ENCODE results near the gene TAF15.

Gene TAF15

GRCh38 chr17:35808962-35809854, at the start of gene TAF15:
TSS of gene TAF15 (plus strand) at chr17:35809484. CDS start at chr17:35809570, 86 bp downstream.
- peak; percentile 90 for DNase-seq (ENCODE audit: low read depth)

- no peak for DNase-seq (ENCODE audit: low read depth)
Observed at GRCh38 chr17:35760587-35760986, 48.7 kb upstream of the TAF15 start, which contains the start of gene C17orf50. TSS of gene C17orf50 (plus strand) at chr17:35760887. CDS start at chr17:35760942, 55 bp downstream.

GRCh38 chr17:35761601-35762000, 47.7 kb upstream of the TAF15 start:
- DNase-seq (ENCODE audit: low read depth): no peak

GRCh38 chr17:35763767-35764122, 45.5 kb upstream of the TAF15 start:
- DNase-seq (ENCODE audit: low read depth): no peak

- no peak for DNase-seq (ENCODE audit: low read depth)
Observed at GRCh38 chr17:35764123-35764991, 44.9 kb upstream of the TAF15 start.

GRCh38 chr17:35765086-35765710, 44.1 kb upstream of the TAF15 start:
- DNase-seq (ENCODE audit: low read depth): no peak

- DNase-seq (ENCODE audit: low read depth): no peak
Observed at GRCh38 chr17:35765756-35766488, 43.4 kb upstream of the TAF15 start.

- DNase-seq (ENCODE audit: low read depth): no peak
Observed at GRCh38 chr17:35766489-35766877, 42.8 kb upstream of the TAF15 start.

- DNase-seq (ENCODE audit: low read depth): no peak
Observed at GRCh38 chr17:35766903-35767510, 42.3 kb upstream of the TAF15 start.

- no peak for DNase-seq (ENCODE audit: low read depth)
Observed at GRCh38 chr17:35768797-35769196, 40.5 kb upstream of the TAF15 start.

GRCh38 chr17:35769895-35770486, 39.3 kb upstream of the TAF15 start:
- no peak for DNase-seq (ENCODE audit: low read depth)

GRCh38 chr17:35773129-35773528, 36.2 kb upstream of the TAF15 start:
- DNase-seq (ENCODE audit: low read depth): no peak

- DNase-seq (ENCODE audit: low read depth): no peak
Observed at GRCh38 chr17:35773679-35774425, 35.4 kb upstream of the TAF15 start.

GRCh38 chr17:35774499-35774898, 34.8 kb upstream of the TAF15 start:
- DNase-seq (ENCODE audit: low read depth): no peak

- no peak for DNase-seq (ENCODE audit: low read depth)
Observed at GRCh38 chr17:35775039-35775438, 34.2 kb upstream of the TAF15 start.

GRCh38 chr17:35775583-35775982, 33.7 kb upstream of the TAF15 start:
- no peak for DNase-seq (ENCODE audit: low read depth)

GRCh38 chr17:35778641-35779196, 30.6 kb upstream of the TAF15 start:
- DNase-seq (ENCODE audit: low read depth): no peak

- no peak for DNase-seq (ENCODE audit: low read depth)
Observed at GRCh38 chr17:35780950-35781349, 28.3 kb upstream of the TAF15 start.

- no peak for DNase-seq (ENCODE audit: low read depth)
Observed at GRCh38 chr17:35784895-35785294, 24.4 kb upstream of the TAF15 start.

- no peak for DNase-seq (ENCODE audit: low read depth)
Observed at GRCh38 chr17:35786941-35787432, 22.3 kb upstream of the TAF15 start.
